GM23338 (cell line): Measurements from ENCODE around the gene MCTP1.

ENCODE experiments used
- EZH2 ChIP-seq: fragments of 200-600 bp; sonication (generic); IDR thresholded peaks from one replicate; pipeline ENCODE4 v1.8.0; 2017; ENCODE audit warnings: antibody characterized with exemption, mild to moderate bottlenecking, low read depth; ENCODE audit not compliant: unreplicated experiment
- NANOG ChIP-seq: IDR thresholded peaks from 2 replicates; pipeline ENCODE4 v1.6.1; 2016; ENCODE audit warnings: antibody characterized with exemption, borderline replicate concordance
- TF ChIP-seq, protein P1 (sequence below), 2 experiments: fragments of 200-600 bp in 1 of 2; sonication (generic) in 1 of 2; conservative IDR thresholded peaks; 2 replicates each; pipeline versions ENCODE4 v1.5.1 to v1.6.1; 2016 to 2017; ENCODE audit warnings: antibody characterized with exemption in 2 of 2, low read depth in 2 of 2, mild to moderate bottlenecking in 2 of 2, moderate library complexity in 1 of 2
- TF ChIP-seq, protein P2 (sequence below): IDR thresholded peaks from one replicate; pipeline ENCODE4 v1.6.1; 2018; ENCODE audit warnings: antibody characterized with exemption; ENCODE audit not compliant: unreplicated experiment

DNA sequence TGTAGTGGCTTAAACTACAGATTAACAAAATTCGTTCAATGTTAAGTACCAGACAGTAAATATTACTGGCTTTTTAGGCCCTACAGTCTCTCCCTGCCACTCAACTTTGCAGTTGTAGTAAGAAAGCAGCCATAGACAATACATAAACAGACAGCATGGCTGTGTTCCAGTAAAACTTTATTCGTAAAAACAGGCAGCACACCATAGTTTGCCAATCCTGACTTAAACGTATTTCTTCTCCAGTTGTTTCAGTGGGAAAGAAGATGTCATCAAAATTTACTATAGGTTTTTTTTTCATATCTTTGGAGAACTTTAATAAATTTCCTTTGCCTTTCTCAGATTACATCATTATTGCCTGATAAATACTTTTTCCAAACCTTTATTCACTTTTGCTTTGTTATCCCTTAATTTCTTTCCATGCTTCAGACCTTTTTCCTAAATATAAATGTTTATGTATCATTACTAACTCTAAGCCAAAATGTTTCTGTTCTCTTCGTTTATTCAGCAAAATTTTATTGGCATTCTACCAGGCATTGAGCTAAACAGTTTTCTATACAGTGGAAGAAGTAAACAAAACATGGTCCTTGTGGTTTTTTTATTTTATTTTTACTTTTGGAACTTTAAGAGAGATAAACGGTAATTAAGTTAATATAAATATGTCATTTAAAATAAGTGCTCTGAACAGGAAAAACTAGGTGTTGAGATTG is 601.9 kb downstream of the MCTP1 start:
- TF ChIP-seq, protein P1, sequence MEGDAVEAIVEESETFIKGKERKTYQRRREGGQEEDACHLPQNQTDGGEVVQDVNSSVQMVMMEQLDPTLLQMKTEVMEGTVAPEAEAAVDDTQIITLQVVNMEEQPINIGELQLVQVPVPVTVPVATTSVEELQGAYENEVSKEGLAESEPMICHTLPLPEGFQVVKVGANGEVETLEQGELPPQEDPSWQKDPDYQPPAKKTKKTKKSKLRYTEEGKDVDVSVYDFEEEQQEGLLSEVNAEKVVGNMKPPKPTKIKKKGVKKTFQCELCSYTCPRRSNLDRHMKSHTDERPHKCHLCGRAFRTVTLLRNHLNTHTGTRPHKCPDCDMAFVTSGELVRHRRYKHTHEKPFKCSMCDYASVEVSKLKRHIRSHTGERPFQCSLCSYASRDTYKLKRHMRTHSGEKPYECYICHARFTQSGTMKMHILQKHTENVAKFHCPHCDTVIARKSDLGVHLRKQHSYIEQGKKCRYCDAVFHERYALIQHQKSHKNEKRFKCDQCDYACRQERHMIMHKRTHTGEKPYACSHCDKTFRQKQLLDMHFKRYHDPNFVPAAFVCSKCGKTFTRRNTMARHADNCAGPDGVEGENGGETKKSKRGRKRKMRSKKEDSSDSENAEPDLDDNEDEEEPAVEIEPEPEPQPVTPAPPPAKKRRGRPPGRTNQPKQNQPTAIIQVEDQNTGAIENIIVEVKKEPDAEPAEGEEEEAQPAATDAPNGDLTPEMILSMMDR (conservative IDR thresholded peaks at IDR 0.05; ENCODE audit: low read depth in 2 of 2): no peak
- TF ChIP-seq, protein P2, sequence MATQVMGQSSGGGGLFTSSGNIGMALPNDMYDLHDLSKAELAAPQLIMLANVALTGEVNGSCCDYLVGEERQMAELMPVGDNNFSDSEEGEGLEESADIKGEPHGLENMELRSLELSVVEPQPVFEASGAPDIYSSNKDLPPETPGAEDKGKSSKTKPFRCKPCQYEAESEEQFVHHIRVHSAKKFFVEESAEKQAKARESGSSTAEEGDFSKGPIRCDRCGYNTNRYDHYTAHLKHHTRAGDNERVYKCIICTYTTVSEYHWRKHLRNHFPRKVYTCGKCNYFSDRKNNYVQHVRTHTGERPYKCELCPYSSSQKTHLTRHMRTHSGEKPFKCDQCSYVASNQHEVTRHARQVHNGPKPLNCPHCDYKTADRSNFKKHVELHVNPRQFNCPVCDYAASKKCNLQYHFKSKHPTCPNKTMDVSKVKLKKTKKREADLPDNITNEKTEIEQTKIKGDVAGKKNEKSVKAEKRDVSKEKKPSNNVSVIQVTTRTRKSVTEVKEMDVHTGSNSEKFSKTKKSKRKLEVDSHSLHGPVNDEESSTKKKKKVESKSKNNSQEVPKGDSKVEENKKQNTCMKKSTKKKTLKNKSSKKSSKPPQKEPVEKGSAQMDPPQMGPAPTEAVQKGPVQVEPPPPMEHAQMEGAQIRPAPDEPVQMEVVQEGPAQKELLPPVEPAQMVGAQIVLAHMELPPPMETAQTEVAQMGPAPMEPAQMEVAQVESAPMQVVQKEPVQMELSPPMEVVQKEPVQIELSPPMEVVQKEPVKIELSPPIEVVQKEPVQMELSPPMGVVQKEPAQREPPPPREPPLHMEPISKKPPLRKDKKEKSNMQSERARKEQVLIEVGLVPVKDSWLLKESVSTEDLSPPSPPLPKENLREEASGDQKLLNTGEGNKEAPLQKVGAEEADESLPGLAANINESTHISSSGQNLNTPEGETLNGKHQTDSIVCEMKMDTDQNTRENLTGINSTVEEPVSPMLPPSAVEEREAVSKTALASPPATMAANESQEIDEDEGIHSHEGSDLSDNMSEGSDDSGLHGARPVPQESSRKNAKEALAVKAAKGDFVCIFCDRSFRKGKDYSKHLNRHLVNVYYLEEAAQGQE: no peak
- TF ChIP-seq EZH2: no peak
- TF ChIP-seq NANOG: no peak
